HG03342 (cell line): ENCODE results near the gene SYCE3.

ENCODE experiments used
- ATAC-seq: cut with Tn5 transposase; IDR thresholded peaks from one replicate; pipeline ENCODE4 v1.9.1; 2021; ENCODE audit warnings: mild to moderate bottlenecking, moderate library complexity; ENCODE audit not compliant: unreplicated experiment

The SYCE3 gene

GRCh38 chr22:50532824-50533796 is 29.6 kb downstream of the SYCE3 start:
- ATAC-seq: no peak

GRCh38 chr22:50531962-50532674 is 30.6 kb downstream of the SYCE3 start:
- ATAC-seq: no peak

- no peak for ATAC-seq
Measured at GRCh38 chr22:50531546-50531961, 31.2 kb downstream of the SYCE3 start.

- ATAC-seq: no peak
Measured at GRCh38 chr22:50530877-50531545, 31.7 kb downstream of the SYCE3 start.

- no peak for ATAC-seq
Measured at GRCh38 chr22:50530580-50530876, 32.2 kb downstream of the SYCE3 start.

GRCh38 chr22:50529897-50530579 is 32.7 kb downstream of the SYCE3 start, which contains the start of gene TYMP:
Gene TYMP, minus strand, starts transcription at chr22:50530012. Its CDS starts 303 bp downstream, at chr22:50529709.
- ATAC-seq: peak; percentile 17

- no peak for ATAC-seq
Measured at GRCh38 chr22:50529416-50529896, 33.3 kb downstream of the SYCE3 start.

GRCh38 chr22:50528682-50529415 is 33.9 kb downstream of the SYCE3 start:
- no peak for ATAC-seq

- ATAC-seq: no peak
Measured at GRCh38 chr22:50527921-50528681, 34.6 kb downstream of the SYCE3 start.

GRCh38 chr22:50526834-50527801 is 35.6 kb downstream of the SYCE3 start:
- no peak for ATAC-seq

- peak; percentile 14 for ATAC-seq
Measured at GRCh38 chr22:50526108-50526833, 36.4 kb downstream of the SYCE3 start.

- no peak for ATAC-seq
Measured at GRCh38 chr22:50525858-50526107, 36.9 kb downstream of the SYCE3 start.

GRCh38 chr22:50525104-50525857 is 37.4 kb downstream of the SYCE3 start, which contains the start of gene SCO2:
Gene SCO2, minus strand, starts transcription at chr22:50525598. Its CDS starts 1,187 bp downstream, at chr22:50524411.
- ATAC-seq: peak; percentile 42

GRCh38 chr22:50524676-50525103 is 38.0 kb downstream of the SYCE3 start:
- no peak for ATAC-seq

GRCh38 chr22:50523806-50524675 is 38.7 kb downstream of the SYCE3 start:
- no peak for ATAC-seq

GRCh38 chr22:50523458-50523805 is 39.3 kb downstream of the SYCE3 start:
- no peak for ATAC-seq
